Measurements from ENCODE around the gene MLANA.

Gene MLANA

DNA sequence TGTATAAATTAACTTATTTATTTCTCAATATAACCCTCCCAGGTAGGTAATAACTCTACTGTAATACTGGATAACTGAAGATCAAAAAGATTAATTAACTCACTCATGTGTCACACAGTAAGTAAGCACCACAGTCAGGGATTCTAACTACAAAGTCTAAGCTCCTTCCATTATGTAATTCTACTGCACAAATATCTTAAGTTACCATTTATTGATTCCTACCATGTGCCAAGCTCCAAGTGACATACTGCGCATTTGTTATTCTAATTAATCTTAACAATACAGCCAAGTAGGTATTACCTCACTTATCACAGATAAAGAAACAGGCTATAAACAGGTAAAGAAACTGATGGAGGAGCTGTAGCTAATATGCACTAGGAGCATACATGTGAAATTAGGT is 66.5 kb downstream of the MLANA start:
- H3K9me3 Mint-ChIP-seq: no peaks in the 10 kb centered on the region
- H3K36me3 Mint-ChIP-seq: peaks cover 9% of the 10 kb centered on the region
- no peak overlapping the region for H3K27ac Mint-ChIP-seq
- no peaks in the 10 kb centered on the region for H3K27me3 Mint-ChIP-seq
- no peak overlapping the region for H3K4me3 Mint-ChIP-seq
- H3K4me1 Mint-ChIP-seq: peaks cover 25% of the 10 kb centered on the region

DNA sequence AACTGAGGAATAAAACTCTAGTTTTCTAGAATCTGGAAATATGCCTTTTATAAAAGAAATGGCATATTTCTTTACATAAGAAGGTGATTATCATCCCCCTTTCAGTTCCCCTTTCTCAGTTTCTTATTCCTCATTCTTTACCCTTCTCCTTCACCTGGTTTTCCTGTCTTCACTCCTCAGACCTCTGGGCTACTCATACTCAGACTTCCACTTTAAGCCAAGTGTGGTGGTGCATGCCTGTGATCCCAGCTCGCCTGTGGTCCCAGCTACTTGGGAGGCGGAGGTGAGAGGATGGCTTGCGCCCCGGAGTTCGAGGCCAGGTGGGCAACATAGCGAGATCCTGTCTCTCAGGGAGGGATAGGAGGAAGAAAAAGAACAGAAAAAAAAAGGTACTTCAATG is 67.6 kb downstream of the MLANA start:
- Mint-ChIP-seq H3K4me1 (peaks cover 25% of the 10 kb centered on the region), H3K36me3 (peaks cover 9% of the 10 kb centered on the region), H3K9me3 (no peaks in the 10 kb centered on the region), H3K27me3 (no peaks in the 10 kb centered on the region), H3K4me3 (no peak overlapping the region), H3K27ac (no peak overlapping the region)
